NOMO-1 treated with DMSO at 0.1 percent for 48 hours (cell line): Measurements from ENCODE around the gene TGOLN2.

Source experiments
- DNase-seq: peaks from one replicate; lab custom pipeline; 2025; ENCODE audit not compliant: unreplicated experiment; lab: John Stamatoyannopoulos, UW

Gene TGOLN2

DNA sequence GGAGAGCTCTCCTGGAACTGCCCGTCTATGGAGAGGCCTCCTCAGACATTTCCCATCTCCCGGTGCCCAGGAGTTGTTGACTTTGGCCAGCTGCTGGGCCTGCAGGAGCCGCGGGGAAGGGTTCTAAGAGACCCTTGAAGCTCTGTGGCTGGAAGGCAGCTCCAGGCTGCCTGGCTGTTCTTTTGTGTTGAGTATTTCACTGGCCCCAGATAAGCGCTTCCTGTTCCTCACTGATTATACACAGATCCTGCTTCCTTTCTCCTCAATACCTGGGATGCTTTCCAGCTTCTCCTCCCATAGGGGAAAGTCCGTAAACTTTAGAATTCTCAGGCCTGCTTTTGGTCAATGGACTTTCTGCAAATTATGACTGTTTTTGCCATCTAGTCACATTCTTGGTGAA is 57.8 kb downstream of the TGOLN2 start:
- DNase-seq = no peak
